HG02678 (cell line): ENCODE results near the gene PRRG1.
"Not testable (repeated sequence)": the region's sequence is repeated elsewhere in the genome, so short reads cannot be mapped to it uniquely, and the experiment has no call there.

Experiments
- ATAC-seq: cut with Tn5 transposase; IDR thresholded peaks from one replicate; pipeline ENCODE4 v1.9.1; 2021; ENCODE audit warnings: mild to moderate bottlenecking, moderate library complexity; ENCODE audit not compliant: unreplicated experiment

Gene PRRG1

GRCh38 chrX:37468124-37468739 is 119.1 kb downstream of the PRRG1 start:
- no peak for ATAC-seq

- ATAC-seq: no peak
Observed at GRCh38 chrX:37470711-37471110, 121.5 kb downstream of the PRRG1 start.

GRCh38 chrX:37472836-37473235 is 123.7 kb downstream of the PRRG1 start:
- no peak for ATAC-seq

GRCh38 chrX:37474478-37474877 is 125.3 kb downstream of the PRRG1 start:
- ATAC-seq: no peak

- no peak for ATAC-seq
Observed at GRCh38 chrX:37476571-37477170, 127.5 kb downstream of the PRRG1 start.

- ATAC-seq: not testable (repeated sequence)
Observed at GRCh38 chrX:37484335-37484734, 135.2 kb downstream of the PRRG1 start.

- ATAC-seq: no peak
Observed at GRCh38 chrX:37485429-37485828, 136.3 kb downstream of the PRRG1 start.

- ATAC-seq: no peak
Observed at GRCh38 chrX:37487271-37487670, 138.1 kb downstream of the PRRG1 start.

- ATAC-seq: no peak
Observed at GRCh38 chrX:37488323-37488722, 139.2 kb downstream of the PRRG1 start.

GRCh38 chrX:37491686-37492085 is 142.5 kb downstream of the PRRG1 start:
- no peak for ATAC-seq

GRCh38 chrX:37495760-37496159 is 146.6 kb downstream of the PRRG1 start:
- ATAC-seq: peak; percentile 47

GRCh38 chrX:37497126-37497525 is 148.0 kb downstream of the PRRG1 start:
- ATAC-seq: not testable (repeated sequence)

- ATAC-seq: not testable (repeated sequence)
Observed at GRCh38 chrX:37498323-37498722, 149.2 kb downstream of the PRRG1 start.

GRCh38 chrX:37499649-37500048 is 150.5 kb downstream of the PRRG1 start:
- ATAC-seq: not testable (repeated sequence)

- ATAC-seq: no peak
Observed at GRCh38 chrX:37504991-37505390, 155.8 kb downstream of the PRRG1 start.
